ENCODE results near the gene PRKG1.

DNA sequence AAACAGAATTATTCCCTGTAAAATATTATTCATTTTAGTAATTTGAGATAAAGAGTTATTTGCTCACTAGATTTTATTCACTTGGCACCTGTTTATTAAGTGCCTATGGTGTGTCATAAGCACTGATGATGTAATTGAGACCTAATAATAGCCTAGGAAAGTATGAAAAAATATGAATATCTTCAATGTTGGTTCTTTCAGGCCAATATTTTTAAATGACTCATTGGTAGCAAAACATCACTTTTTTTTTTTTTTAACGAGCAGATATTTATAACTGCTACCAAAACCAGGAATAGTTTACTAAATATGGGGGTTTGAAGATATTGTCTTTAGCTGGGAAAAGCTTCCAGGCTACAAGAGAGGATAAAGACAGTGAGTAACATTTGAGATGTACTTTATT lies 228.0 kb downstream of the PRKG1 start:
- TF ChIP-seq, protein P1, sequence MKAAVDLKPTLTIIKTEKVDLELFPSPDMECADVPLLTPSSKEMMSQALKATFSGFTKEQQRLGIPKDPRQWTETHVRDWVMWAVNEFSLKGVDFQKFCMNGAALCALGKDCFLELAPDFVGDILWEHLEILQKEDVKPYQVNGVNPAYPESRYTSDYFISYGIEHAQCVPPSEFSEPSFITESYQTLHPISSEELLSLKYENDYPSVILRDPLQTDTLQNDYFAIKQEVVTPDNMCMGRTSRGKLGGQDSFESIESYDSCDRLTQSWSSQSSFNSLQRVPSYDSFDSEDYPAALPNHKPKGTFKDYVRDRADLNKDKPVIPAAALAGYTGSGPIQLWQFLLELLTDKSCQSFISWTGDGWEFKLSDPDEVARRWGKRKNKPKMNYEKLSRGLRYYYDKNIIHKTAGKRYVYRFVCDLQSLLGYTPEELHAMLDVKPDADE (IDR thresholded peaks at IDR 0.05) = no peak
- TF ChIP-seq, protein P2, sequence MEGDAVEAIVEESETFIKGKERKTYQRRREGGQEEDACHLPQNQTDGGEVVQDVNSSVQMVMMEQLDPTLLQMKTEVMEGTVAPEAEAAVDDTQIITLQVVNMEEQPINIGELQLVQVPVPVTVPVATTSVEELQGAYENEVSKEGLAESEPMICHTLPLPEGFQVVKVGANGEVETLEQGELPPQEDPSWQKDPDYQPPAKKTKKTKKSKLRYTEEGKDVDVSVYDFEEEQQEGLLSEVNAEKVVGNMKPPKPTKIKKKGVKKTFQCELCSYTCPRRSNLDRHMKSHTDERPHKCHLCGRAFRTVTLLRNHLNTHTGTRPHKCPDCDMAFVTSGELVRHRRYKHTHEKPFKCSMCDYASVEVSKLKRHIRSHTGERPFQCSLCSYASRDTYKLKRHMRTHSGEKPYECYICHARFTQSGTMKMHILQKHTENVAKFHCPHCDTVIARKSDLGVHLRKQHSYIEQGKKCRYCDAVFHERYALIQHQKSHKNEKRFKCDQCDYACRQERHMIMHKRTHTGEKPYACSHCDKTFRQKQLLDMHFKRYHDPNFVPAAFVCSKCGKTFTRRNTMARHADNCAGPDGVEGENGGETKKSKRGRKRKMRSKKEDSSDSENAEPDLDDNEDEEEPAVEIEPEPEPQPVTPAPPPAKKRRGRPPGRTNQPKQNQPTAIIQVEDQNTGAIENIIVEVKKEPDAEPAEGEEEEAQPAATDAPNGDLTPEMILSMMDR (conservative IDR thresholded peaks at IDR 0.05; ENCODE audit: low read depth in 2 of 2) = no peak
- TF ChIP-seq JUNB (IDR thresholded peaks at IDR 0.05; ENCODE audit: unreplicated experiment) = no peak
- TF ChIP-seq POLR2AphosphoS5 (IDR thresholded peaks at IDR 0.05; ENCODE audit: low read depth) = no peak
- TF ChIP-seq, protein P3, sequence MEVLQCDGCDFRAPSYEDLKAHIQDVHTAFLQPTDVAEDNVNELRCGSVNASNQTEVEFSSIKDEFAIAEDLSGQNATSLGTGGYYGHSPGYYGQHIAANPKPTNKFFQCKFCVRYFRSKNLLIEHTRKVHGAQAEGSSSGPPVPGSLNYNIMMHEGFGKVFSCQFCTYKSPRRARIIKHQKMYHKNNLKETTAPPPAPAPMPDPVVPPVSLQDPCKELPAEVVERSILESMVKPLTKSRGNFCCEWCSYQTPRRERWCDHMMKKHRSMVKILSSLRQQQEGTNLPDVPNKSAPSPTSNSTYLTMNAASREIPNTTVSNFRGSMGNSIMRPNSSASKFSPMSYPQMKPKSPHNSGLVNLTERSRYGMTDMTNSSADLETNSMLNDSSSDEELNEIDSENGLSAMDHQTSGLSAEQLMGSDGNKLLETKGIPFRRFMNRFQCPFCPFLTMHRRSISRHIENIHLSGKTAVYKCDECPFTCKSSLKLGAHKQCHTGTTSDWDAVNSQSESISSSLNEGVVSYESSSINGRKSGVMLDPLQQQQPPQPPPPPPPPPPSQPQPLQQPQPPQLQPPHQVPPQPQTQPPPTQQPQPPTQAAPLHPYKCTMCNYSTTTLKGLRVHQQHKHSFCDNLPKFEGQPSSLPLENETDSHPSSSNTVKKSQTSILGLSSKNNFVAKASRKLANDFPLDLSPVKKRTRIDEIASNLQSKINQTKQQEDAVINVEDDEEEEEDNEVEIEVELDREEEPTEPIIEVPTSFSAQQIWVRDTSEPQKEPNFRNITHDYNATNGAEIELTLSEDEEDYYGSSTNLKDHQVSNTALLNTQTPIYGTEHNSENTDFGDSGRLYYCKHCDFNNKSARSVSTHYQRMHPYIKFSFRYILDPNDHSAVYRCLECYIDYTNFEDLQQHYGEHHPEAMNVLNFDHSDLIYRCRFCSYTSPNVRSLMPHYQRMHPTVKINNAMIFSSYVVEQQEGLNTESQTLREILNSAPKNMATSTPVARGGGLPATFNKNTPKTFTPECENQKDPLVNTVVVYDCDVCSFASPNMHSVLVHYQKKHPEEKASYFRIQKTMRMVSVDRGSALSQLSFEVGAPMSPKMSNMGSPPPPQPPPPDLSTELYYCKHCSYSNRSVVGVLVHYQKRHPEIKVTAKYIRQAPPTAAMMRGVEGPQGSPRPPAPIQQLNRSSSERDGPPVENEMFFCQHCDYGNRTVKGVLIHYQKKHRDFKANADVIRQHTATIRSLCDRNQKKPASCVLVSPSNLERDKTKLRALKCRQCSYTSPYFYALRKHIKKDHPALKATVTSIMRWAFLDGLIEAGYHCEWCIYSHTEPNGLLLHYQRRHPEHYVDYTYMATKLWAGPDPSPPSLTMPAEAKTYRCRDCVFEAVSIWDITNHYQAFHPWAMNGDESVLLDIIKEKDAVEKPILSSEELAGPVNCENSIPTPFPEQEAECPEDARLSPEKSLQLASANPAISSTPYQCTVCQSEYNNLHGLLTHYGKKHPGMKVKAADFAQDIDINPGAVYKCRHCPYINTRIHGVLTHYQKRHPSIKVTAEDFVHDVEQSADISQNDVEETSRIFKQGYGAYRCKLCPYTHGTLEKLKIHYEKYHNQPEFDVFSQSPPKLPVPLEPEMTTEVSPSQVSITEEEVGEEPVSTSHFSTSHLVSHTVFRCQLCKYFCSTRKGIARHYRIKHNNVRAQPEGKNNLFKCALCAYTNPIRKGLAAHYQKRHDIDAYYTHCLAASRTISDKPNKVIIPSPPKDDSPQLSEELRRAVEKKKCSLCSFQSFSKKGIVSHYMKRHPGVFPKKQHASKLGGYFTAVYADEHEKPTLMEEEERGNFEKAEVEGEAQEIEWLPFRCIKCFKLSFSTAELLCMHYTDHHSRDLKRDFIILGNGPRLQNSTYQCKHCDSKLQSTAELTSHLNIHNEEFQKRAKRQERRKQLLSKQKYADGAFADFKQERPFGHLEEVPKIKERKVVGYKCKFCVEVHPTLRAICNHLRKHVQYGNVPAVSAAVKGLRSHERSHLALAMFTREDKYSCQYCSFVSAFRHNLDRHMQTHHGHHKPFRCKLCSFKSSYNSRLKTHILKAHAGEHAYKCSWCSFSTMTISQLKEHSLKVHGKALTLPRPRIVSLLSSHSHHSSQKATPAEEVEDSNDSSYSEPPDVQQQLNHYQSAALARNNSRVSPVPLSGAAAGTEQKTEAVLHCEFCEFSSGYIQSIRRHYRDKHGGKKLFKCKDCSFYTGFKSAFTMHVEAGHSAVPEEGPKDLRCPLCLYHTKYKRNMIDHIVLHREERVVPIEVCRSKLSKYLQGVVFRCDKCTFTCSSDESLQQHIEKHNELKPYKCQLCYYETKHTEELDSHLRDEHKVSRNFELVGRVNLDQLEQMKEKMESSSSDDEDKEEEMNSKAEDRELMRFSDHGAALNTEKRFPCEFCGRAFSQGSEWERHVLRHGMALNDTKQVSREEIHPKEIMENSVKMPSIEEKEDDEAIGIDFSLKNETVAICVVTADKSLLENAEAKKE (CRISPR knock-in tag; IDR thresholded peaks at IDR 0.05) = no peak
- TF ChIP-seq EZH2phosphoT487 (IDR thresholded peaks at IDR 0.05; ENCODE audit: unreplicated experiment) = no peak
- TF ChIP-seq, protein P4, sequence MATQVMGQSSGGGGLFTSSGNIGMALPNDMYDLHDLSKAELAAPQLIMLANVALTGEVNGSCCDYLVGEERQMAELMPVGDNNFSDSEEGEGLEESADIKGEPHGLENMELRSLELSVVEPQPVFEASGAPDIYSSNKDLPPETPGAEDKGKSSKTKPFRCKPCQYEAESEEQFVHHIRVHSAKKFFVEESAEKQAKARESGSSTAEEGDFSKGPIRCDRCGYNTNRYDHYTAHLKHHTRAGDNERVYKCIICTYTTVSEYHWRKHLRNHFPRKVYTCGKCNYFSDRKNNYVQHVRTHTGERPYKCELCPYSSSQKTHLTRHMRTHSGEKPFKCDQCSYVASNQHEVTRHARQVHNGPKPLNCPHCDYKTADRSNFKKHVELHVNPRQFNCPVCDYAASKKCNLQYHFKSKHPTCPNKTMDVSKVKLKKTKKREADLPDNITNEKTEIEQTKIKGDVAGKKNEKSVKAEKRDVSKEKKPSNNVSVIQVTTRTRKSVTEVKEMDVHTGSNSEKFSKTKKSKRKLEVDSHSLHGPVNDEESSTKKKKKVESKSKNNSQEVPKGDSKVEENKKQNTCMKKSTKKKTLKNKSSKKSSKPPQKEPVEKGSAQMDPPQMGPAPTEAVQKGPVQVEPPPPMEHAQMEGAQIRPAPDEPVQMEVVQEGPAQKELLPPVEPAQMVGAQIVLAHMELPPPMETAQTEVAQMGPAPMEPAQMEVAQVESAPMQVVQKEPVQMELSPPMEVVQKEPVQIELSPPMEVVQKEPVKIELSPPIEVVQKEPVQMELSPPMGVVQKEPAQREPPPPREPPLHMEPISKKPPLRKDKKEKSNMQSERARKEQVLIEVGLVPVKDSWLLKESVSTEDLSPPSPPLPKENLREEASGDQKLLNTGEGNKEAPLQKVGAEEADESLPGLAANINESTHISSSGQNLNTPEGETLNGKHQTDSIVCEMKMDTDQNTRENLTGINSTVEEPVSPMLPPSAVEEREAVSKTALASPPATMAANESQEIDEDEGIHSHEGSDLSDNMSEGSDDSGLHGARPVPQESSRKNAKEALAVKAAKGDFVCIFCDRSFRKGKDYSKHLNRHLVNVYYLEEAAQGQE (IDR thresholded peaks at IDR 0.05; ENCODE audit: unreplicated experiment) = no peak
- no peak for TF ChIP-seq EZH2 (IDR thresholded peaks at IDR 0.05; ENCODE audit: low read depth, unreplicated experiment)
- no peak for TF ChIP-seq CREB1 (CRISPR knock-in tag; IDR thresholded peaks at IDR 0.05; ENCODE audit: low read depth)
- no peak for TF ChIP-seq STAT1 (IDR thresholded peaks at IDR 0.05; ENCODE audit: unreplicated experiment)

All from GM23338 (cell line).